HG03108 (cell line): ENCODE results near the gene SIRT6.
"Not testable (repeated sequence)": the region's sequence is repeated elsewhere in the genome, so short reads cannot be mapped to it uniquely, and the experiment has no call there.

Experiments used
- ATAC-seq: cut with Tn5 transposase; IDR thresholded peaks from one replicate; pipeline ENCODE4 v1.9.1; 2021; ENCODE audit warnings: moderate library complexity; ENCODE audit not compliant: unreplicated experiment

SIRT6 gene

DNA sequence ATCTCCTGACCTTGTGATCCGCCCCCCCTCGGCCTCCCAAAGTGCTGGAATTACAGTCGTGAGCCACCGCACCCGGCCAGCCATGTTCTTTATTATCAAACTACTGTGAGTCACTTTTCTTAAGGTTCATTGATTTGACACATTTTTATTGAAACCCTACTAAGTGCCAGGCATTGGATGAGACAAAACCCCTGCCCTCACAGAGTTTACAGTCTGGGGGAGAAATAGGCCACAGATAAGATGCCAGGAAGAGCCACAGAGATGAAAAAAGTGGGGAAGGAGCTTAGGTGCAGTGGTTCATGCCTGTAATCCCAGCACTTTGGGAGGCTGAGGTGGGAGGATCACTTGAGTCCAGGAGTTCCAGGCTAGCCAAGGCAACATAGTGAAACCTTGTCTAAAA is 43.9 kb downstream of the SIRT6 start:
- ATAC-seq: no peak

GRCh38 chr19:4136680-4137088 is 45.7 kb downstream of the SIRT6 start:
- no peak for ATAC-seq

DNA sequence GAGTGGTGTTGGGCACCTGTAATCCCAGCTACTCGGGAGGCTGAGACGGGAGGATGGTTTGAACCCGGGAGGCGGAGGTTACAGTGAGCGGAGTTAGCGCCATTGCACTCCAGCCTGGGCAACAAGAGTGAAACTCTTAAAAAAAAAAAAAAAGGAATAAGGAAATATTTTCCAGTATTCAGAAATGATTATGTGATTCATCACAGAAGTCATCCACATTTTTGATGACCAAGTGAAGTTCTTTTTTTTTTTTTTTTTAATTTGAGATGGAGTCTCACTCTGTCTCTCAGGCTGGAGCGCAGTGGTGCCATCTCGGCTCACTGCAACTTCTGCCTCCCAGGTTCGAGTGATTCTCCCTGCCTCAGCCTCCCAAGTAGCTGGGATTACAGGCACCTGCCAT is 47.0 kb downstream of the SIRT6 start:
- not testable (repeated sequence) for ATAC-seq

GRCh38 chr19:4134351-4134750 is 48.0 kb downstream of the SIRT6 start:
- ATAC-seq: no peak

DNA sequence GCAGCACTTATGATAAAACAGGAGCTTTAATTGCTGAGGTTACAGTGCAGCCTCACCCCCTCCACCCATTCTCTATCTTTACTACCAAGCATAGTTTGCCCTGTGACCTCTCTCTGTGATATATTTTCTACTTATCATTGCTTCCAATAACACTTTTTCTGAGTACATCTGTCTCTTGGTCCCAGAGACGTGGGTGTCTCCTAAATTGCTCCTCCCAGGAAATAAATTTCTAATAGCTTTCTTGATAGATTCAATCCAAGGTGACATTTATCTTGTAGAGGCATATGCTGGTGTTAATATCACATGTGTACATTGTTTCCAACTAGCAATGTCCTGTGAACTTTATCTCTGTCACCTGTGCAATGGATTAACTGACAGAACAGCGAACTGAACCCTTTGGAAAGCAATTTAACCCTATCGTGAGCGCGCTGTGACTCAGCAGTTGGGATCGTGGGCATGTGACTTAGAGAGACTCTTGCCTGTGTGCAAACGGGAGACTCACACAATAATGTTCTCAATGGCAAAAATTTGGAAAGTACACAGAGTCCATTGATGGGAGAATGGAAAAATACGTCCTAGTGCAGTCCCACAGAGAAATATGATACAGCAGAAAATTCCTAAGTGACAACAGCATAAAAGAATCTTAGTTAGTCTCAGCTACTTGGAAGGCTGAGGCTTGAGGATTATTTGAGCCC is 51.5 kb downstream of the SIRT6 start:
- no peak for ATAC-seq

GRCh38 chr19:4129050-4129449 is 53.3 kb downstream of the SIRT6 start:
- not testable (repeated sequence) for ATAC-seq

GRCh38 chr19:4127322-4127721 is 55.0 kb downstream of the SIRT6 start:
- not testable (repeated sequence) for ATAC-seq

DNA sequence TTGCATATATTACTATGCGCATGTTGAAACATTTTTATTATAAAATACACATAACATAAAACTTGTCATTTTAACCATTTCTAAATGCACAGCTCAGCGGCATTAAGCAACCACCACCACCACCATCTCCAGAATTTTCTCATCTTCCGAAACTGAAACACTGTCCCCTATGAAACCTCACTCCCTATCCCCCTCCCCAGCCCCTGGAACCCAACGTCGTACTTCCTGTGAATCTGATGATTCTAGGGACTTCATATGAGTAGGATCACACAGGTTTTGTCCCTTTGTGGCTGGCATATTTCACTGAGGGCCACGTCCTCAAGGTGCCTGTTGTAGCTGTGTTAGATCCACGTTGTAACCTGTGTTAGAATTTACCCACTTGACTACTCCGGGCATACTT is 57.7 kb downstream of the SIRT6 start:
- no peak for ATAC-seq
